Mammary epithelial cell (primary cell): ENCODE measurements around the gene ZNF521.

Source experiments
- CTCF ChIP-seq, 2 donors: IDR thresholded peaks in 1 of 2; conservative IDR thresholded peaks in 1 of 2; 2 replicates each; pipeline ENCODE4 v1.5.1; 2011 to 2012; ENCODE audit warnings: inconsistent platforms in 2 of 2, low read length in 2 of 2, mild to moderate bottlenecking in 2 of 2, control low read depth in 1 of 2, low read depth in 1 of 2; ENCODE audit not compliant: insufficient read depth in 1 of 2; ENCODE audit errors: extremely low read depth in 1 of 2
- EZH2 ChIP-seq: IDR thresholded peaks from 2 replicates; pipeline ENCODE4 v1.6.1; 2012; ENCODE audit warnings: low read length, inconsistent platforms, borderline replicate concordance

DNA sequence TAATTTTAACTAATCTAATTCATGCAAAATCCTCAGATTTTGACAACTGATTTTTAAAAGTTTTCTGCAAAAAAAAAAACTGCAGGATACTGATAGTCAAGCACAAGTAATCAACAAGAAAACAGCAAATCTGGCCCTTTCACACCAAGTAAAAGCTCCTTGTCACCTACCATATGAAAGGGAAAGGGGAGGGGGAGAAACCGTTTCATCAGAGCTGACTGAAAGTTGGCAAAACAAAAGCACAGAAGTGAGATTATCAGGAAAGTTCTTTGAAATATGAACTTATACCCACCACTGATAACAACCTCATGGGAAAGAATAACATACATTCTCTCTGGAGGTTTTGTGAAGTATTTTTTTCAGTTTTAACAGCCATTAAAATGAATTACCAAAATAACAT is 38.7 kb downstream of the ZNF521 start:
- TF ChIP-seq EZH2 = no peak
- TF ChIP-seq CTCF (conservative IDR thresholded peaks at IDR 0.05 in 1 of 2, IDR thresholded peaks at IDR 0.05 in 1 of 2; ENCODE audit: extremely low read depth in 1 of 2, insufficient read depth in 1 of 2, low read depth in 1 of 2, low read length in 2 of 2) = no peak
